Right atrium auricular region (tissue), 2 donors: Measurements from ENCODE around the gene USH1C. TPM values are rescaled to one million over a fixed set of nuclear protein-coding genes. Genes with fewer than 3 reads are reported as not detected.

Source experiments
- DNase-seq: peaks from one replicate; pipeline ENCODE4 v3.0.0-alpha.2; 2019; ENCODE audit warnings: low spot score
- H3K27ac ChIP-seq, 2 donors: fragments of 200-600 bp; sonication (generic); 1 replicate in 1 of 2; 2 replicates in 1 of 2; pipeline ENCODE4 v1.5.1; 2016 to 2019
- H3K27me3 ChIP-seq, 2 donors: fragments of 200-600 bp; sonication (generic); one replicate each; pipeline versions ENCODE4 v1.5.1 to v1.6.0; 2017 to 2019
- H3K36me3 ChIP-seq: fragments of 200-600 bp; sonication (generic); one replicate; pipeline ENCODE4 v1.5.1; 2016
- H3K4me1 ChIP-seq, 2 donors: fragments of 200-600 bp; sonication (generic); one replicate each; pipeline versions ENCODE4 v1.5.1 to v1.6.0; 2017 to 2019
- H3K4me3 ChIP-seq, 2 donors: fragments of 200-600 bp; sonication (generic); 1 replicate in 1 of 2; 2 replicates in 1 of 2; pipeline ENCODE4 v1.5.1; 2017 to 2019; ENCODE audit warnings: mild to moderate bottlenecking in 1 of 2, moderate library complexity in 1 of 2
- H3K9me3 ChIP-seq, 2 donors: fragments of 200-600 bp; sonication (generic); one replicate each; pipeline ENCODE4 v1.5.1; 2019
- total RNA-seq, 2 donors: library from RNA; depleted of rRNA; stranded (reverse); fragments of >200 nt; gene quantifications; one replicate each; pipeline ENCODE4 v1.1.0, GENCODE V29; 2016
- TF ChIP-seq, protein P1 (sequence below), 2 donors: fragments of 200-600 bp; sonication (generic); IDR thresholded peaks; one replicate each; pipeline ENCODE4 v1.5.1; 2019; ENCODE audit warnings: antibody characterized with exemption in 2 of 2

USH1C gene
- total RNA-seq, 2 donors from 2014 or later, result not detected

GRCh38 chr11:17521106-17521900 lies 22.9 kb downstream of the USH1C start:
- no peak overlapping the region for H3K4me3 ChIP-seq
- no peaks in the 10 kb centered on the region for H3K9me3 ChIP-seq
- no peak for DNase-seq
- no peaks in the 10 kb centered on the region for H3K27me3 ChIP-seq
- H3K4me1 ChIP-seq, result no peaks in the 10 kb centered on the region
- H3K36me3 ChIP-seq, result no peaks in the 10 kb centered on the region
- TF ChIP-seq, protein P1, sequence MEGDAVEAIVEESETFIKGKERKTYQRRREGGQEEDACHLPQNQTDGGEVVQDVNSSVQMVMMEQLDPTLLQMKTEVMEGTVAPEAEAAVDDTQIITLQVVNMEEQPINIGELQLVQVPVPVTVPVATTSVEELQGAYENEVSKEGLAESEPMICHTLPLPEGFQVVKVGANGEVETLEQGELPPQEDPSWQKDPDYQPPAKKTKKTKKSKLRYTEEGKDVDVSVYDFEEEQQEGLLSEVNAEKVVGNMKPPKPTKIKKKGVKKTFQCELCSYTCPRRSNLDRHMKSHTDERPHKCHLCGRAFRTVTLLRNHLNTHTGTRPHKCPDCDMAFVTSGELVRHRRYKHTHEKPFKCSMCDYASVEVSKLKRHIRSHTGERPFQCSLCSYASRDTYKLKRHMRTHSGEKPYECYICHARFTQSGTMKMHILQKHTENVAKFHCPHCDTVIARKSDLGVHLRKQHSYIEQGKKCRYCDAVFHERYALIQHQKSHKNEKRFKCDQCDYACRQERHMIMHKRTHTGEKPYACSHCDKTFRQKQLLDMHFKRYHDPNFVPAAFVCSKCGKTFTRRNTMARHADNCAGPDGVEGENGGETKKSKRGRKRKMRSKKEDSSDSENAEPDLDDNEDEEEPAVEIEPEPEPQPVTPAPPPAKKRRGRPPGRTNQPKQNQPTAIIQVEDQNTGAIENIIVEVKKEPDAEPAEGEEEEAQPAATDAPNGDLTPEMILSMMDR (IDR thresholded peaks at IDR 0.05), result no peak
- H3K27ac ChIP-seq, result no peak overlapping the region

DNA sequence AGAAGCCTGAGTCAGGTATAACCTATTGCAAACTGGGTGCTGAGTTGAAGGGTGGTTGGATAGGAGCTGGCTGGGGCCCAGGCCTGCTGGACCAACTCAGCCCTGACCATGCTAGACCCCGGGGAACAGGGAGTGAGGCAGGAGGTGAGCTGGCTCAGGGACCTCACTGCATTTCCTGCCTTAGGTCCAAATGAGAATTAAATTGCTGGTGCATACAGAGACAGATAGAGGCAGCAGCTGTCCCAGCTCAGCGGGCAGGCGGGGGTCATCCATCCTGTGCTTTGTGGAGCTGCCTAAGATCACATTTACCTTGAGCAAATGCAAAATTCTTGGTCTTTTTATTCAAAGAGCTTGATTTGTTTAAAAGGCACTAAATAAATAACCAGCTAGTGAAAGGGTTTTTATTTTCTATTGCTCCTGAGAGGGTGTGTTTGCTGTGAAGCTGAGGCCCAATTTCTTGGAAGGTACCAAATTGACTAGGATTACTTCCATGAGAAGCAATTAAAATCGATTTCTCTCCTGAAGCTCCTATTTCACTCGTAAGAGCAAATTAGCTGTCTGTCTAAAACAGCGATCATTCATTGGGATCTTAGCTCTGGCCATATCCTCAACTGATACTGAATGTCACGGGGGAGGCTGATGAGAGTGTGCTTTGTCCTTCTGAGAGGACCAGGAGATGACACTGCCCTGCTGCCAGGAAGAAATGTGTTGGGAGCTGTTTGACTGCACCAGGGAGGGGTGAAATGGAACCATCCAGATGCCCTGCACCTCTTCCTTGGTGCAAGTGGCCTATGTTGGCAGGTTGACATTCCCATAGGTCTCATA lies 24.9 kb downstream of the USH1C start:
- DNase-seq, result no peak

DNA sequence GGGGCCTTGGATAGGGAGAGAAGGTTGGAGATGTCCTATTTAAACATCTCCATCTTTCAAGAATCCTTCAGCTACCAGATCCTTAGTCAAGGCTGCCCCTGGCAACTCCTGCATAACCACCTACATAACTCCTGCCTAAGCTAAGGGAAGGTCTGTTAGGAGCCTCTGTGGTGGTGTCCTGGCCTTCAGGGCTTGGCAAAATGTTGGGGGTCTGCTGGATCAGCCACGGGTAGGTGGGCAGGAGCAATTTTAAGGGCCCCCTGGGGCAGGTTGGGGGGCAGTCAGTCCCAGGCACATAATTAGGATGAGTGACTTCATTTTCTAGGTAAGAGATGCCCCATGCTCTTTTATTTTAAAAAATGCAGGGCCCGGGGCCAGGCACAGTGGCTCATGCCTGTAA lies 25.9 kb downstream of the USH1C start:
- no peak overlapping the region for H3K4me3 ChIP-seq
- no peaks in the 10 kb centered on the region for H3K36me3 ChIP-seq
- no peaks in the 10 kb centered on the region for H3K9me3 ChIP-seq
- no peak overlapping the region for H3K27ac ChIP-seq
- DNase-seq, result no peak
- no peaks in the 10 kb centered on the region for H3K27me3 ChIP-seq
- TF ChIP-seq, protein P1 (IDR thresholded peaks at IDR 0.05), result no peak
- no peaks in the 10 kb centered on the region for H3K4me1 ChIP-seq

More for the DNA sequence above, 24.9 kb downstream of the USH1C start:
- no peaks in the 10 kb centered on the region for H3K36me3 ChIP-seq
- TF ChIP-seq, protein P1 (IDR thresholded peaks at IDR 0.05), result no peak
- H3K27ac ChIP-seq, result no peak overlapping the region
- H3K27me3 ChIP-seq, result no peaks in the 10 kb centered on the region
- no peaks in the 10 kb centered on the region for H3K4me1 ChIP-seq
- H3K4me3 ChIP-seq, result no peak overlapping the region
- no peaks in the 10 kb centered on the region for H3K9me3 ChIP-seq

DNA sequence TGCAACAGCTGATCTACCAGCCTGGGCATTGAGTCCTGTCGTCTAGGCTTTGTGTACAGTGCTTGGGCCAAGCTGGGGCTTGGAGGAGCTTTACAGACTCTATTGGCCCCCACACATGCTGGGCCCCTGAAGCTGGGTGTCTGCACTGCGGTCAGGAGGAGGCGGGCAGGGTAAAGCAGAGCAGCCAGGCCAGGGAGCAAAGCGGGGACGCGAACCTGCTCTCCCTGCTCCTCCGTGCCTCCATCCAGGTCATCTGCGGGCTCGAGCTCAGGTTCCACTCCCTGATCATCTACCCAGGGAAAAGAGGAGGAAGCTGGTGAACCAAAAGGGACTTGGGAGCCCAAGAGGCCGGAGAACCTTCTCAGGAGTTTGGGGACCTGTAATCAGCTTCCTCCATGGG lies 27.0 kb downstream of the USH1C start:
- no peaks in the 10 kb centered on the region for H3K36me3 ChIP-seq
- H3K9me3 ChIP-seq, result no peaks in the 10 kb centered on the region
- no peak for DNase-seq
- H3K27me3 ChIP-seq, result no peaks in the 10 kb centered on the region
- no peak overlapping the region for H3K27ac ChIP-seq
- no peak overlapping the region for H3K4me3 ChIP-seq
- TF ChIP-seq, protein P1 (IDR thresholded peaks at IDR 0.05), result no peak
- no peaks in the 10 kb centered on the region for H3K4me1 ChIP-seq

DNA sequence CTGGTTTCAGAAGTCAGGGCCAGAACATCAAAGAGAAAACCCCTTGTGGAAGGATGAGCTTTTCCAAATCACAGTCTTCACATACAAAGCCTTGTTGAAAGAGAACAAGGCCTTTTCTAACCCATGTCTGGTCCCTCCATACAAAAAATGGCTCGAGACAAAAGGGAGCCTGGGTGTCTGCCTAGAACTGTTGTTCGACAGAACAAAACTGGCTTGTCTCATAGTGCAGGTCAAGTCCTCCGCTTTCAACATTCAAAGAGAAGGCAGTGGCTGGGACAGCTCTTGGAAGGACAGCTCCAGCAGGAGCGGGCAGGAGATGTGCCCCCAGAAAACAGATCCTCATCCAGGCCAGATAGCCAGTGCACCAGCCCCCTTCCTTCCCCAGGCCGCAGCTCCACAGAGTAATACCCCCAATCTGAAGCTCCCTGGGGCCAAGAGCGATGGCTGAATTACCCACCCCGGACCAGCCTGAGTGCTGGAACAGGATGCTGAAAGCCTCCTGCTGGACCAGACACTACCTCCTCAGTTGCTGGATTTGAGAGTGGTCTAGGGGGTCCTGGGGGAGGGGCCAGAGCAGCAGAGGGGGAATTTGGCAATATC lies 27.6 kb downstream of the USH1C start:
- no peak for DNase-seq
- Histone ChIP-seq H3K36me3 (no peaks in the 10 kb centered on the region), H3K27ac (no peak overlapping the region), H3K4me1 (no peaks in the 10 kb centered on the region), H3K9me3 (no peaks in the 10 kb centered on the region), H3K4me3 (no peak overlapping the region), H3K27me3 (no peaks in the 10 kb centered on the region)
- TF ChIP-seq, protein P1 (IDR thresholded peaks at IDR 0.05), result no peak
